Measurements from ENCODE around the gene DNAJB6. TPM values are rescaled to one million over a fixed set of nuclear protein-coding genes. Genes with fewer than 3 reads are reported as not detected.
A peak's percentile ranks its signal among the peaks of the same experiment; 100 is the strongest.

Gene DNAJB6
- total RNA-seq, 1 experiment from 2014 or later: 288 TPM

GRCh38 chr7:157355784-157356511 lies 19.1 kb downstream of the DNAJB6 start:
- ChIA-PET CTCF (interaction anchor here (1.5 to 2.2 kb wide), 2 partner anchors 17 to 31 kb away, joined by 5 to 8 read pairs; no protein-coding TSS in a partner anchor), POLR2A (interaction anchor here (0.6 kb wide), 1 partner anchor 490 kb away, joined by 3 read pairs; no protein-coding TSS in a partner anchor)
- peaks cover 86% of the 10 kb centered on the region for H3K4me1 Mint-ChIP-seq

More at GRCh38 chr7:157355784-157356511, 19.1 kb downstream of the DNAJB6 start:
- H3K27ac Mint-ChIP-seq: peak overlapping the region; percentile 90
- TF ChIP-seq ETV6 (CRISPR knock-in tag; IDR thresholded peaks at IDR 0.05): peak; percentile 27; the same call in 1 of the 2 replicates
- 0 out of 2 replicates have a peak, but pooled peaks have one; percentile 38 for TF ChIP-seq FOXP4 (CRISPR knock-in tag; IDR thresholded peaks at IDR 0.05)
- TF ChIP-seq, protein P1, sequence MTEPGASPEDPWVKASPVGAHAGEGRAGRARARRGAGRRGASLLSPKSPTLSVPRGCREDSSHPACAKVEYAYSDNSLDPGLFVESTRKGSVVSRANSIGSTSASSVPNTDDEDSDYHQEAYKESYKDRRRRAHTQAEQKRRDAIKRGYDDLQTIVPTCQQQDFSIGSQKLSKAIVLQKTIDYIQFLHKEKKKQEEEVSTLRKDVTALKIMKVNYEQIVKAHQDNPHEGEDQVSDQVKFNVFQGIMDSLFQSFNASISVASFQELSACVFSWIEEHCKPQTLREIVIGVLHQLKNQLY (CRISPR knock-in tag; IDR thresholded peaks at IDR 0.05): no peak
- TF ChIP-seq ZNF671 (CRISPR knock-in tag; IDR thresholded peaks at IDR 0.05): no peak
- TF ChIP-seq, protein P2, sequence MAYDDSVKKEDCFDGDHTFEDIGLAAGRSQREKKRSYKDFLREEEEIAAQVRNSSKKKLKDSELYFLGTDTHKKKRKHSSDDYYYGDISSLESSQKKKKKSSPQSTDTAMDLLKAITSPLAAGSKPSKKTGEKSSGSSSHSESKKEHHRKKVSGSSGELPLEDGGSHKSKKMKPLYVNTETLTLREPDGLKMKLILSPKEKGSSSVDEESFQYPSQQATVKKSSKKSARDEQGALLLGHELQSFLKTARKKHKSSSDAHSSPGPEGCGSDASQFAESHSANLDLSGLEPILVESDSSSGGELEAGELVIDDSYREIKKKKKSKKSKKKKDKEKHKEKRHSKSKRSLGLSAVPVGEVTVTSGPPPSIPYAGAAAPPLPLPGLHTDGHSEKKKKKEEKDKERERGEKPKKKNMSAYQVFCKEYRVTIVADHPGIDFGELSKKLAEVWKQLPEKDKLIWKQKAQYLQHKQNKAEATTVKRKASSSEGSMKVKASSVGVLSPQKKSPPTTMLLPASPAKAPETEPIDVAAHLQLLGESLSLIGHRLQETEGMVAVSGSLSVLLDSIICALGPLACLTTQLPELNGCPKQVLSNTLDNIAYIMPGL (CRISPR knock-in tag; IDR thresholded peaks at IDR 0.05): no peak
- no peak for TF ChIP-seq PREB (CRISPR knock-in tag; IDR thresholded peaks at IDR 0.05; ENCODE audit: borderline replicate concordance)
- TF ChIP-seq E2F5 (CRISPR knock-in tag; IDR thresholded peaks at IDR 0.05): no peak
- TF ChIP-seq, protein P3, sequence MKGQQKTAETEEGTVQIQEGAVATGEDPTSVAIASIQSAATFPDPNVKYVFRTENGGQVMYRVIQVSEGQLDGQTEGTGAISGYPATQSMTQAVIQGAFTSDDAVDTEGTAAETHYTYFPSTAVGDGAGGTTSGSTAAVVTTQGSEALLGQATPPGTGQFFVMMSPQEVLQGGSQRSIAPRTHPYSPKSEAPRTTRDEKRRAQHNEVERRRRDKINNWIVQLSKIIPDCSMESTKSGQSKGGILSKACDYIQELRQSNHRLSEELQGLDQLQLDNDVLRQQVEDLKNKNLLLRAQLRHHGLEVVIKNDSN (CRISPR knock-in tag; IDR thresholded peaks at IDR 0.05): no peak
- no peak for TF ChIP-seq ZBTB21 (CRISPR knock-in tag; IDR thresholded peaks at IDR 0.05; ENCODE audit: borderline replicate concordance)
- no peak for TF ChIP-seq ATF1 (CRISPR knock-in tag; IDR thresholded peaks at IDR 0.05)
- no peak for TF ChIP-seq ELF4 (CRISPR knock-in tag; IDR thresholded peaks at IDR 0.05; ENCODE audit: low read depth)
- TF ChIP-seq ARID4B (CRISPR knock-in tag; IDR thresholded peaks at IDR 0.05; ENCODE audit: borderline replicate concordance): no peak
- peak; percentile 9 for ATAC-seq
- DNase-seq (ENCODE audit: low spot score): no peak
- peaks cover 39% of the 10 kb centered on the region for H3K36me3 Mint-ChIP-seq
- peak overlapping the region; percentile 34 for H3K4me3 Mint-ChIP-seq
- H3K9me3 Mint-ChIP-seq: no peaks in the 10 kb centered on the region
- H3K27me3 Mint-ChIP-seq (ENCODE audit: low read depth): no peaks in the 10 kb centered on the region

Measured in WTC11 (cell line).